Colonic mucosa (tissue), 4 donors: ENCODE data around the gene GRIK2. TPM values are rescaled to one million over a fixed set of nuclear protein-coding genes. Genes with fewer than 3 reads are reported as not detected.

Experiments
- DNase-seq: peaks from one replicate; pipeline ENCODE4 v3.0.0-alpha.2; 2020
- H3K27ac ChIP-seq: fragments of 200-600 bp; one replicate; pipeline ENCODE4 v1.8.0; 2021
- H3K27me3 ChIP-seq: fragments of 200-600 bp; one replicate; pipeline ENCODE4 v1.8.0; 2021
- H3K36me3 ChIP-seq: fragments of 200-600 bp; one replicate; pipeline ENCODE4 v1.8.0; 2021
- H3K4me1 ChIP-seq: fragments of 200-600 bp; one replicate; pipeline ENCODE4 v1.8.0; 2021; ENCODE audit warnings: mild to moderate bottlenecking
- H3K4me3 ChIP-seq: fragments of 200-600 bp; one replicate; pipeline ENCODE4 v1.8.0; 2021
- H3K9ac ChIP-seq, 2 donors: one replicate each; pipeline ENCODE4 v1.7.0; 2013; ENCODE audit warnings: control low read depth in 2 of 2, low read depth in 2 of 2, low read length in 2 of 2
- H3K9me3 ChIP-seq: fragments of 200-600 bp; one replicate; pipeline ENCODE4 v1.8.0; 2021
- intact Hi-C: fragments of 100-400 bp; cut with DNase I; formaldehyde crosslinking; loops from one replicate; pipeline ENCODE4 v1.14.1; 2022
- total RNA-seq, 2 donors: library from RNA; stranded (reverse); fragmentation: NEBNext Ultra II Directional in 1 of 2; extraction: Animal tissue kit (Norgen Biotek cat#: 25700) in 1 of 2; gene quantifications; one replicate each; pipeline ENCODE4 v1.2.1, GENCODE V29; 2021
- TF ChIP-seq, protein P1 (sequence below): fragments of 200-600 bp; IDR thresholded peaks from one replicate; pipeline ENCODE4 v1.8.0; 2022; ENCODE audit warnings: antibody characterized with exemption, mild to moderate bottlenecking
- donor health status: healthy.
- donor health status: DM: no; HTN: no; CAD: no.
- donor health status: DM: no; HTN: no; CAD: no.

GRIK2 gene
- total RNA-seq, 2 donors from 2014 or later = 0.50 to 0.72 TPM

DNA sequence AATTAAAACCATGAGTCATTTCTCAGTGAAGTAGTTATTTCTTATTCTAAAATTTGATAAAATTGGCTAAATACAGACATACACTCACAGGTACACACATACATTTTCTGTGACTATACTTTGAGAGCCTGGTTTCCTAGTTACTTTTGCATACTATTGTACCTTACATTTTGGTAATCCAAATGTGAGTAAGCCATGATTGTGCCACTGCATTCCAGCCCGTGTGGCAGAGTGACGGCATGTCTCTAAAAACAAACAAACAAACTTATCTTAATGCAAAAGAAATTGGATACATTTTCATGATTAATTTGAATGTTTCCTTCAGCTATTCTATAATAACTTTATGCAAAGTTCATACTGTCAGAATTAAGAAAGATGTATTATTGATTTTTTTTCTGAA is 628.8 kb downstream of the GRIK2 start:
- intact Hi-C loops = no loop called here
- no peak for DNase-seq

DNA sequence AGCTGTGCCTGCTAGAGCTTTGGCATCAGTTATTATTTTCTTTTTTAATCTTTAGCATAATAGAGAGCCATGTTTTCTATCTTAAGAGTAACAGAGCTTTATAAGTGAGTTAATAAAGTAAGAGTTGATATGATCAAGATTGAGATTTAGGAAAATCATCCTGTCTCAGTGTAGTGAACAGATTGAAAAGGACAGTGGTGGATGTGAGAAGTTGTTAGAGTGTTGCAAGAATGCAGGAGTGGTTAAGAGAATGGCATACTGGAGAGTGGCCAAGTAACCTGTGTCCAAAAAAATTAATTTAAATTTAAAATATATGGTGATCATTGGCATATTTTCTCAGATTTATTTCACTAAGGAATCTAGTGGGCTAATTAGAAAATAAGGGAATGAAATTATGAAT is 629.3 kb downstream of the GRIK2 start:
- H3K4me1 ChIP-seq = no peaks in the 10 kb centered on the region
- TF ChIP-seq, protein P1, sequence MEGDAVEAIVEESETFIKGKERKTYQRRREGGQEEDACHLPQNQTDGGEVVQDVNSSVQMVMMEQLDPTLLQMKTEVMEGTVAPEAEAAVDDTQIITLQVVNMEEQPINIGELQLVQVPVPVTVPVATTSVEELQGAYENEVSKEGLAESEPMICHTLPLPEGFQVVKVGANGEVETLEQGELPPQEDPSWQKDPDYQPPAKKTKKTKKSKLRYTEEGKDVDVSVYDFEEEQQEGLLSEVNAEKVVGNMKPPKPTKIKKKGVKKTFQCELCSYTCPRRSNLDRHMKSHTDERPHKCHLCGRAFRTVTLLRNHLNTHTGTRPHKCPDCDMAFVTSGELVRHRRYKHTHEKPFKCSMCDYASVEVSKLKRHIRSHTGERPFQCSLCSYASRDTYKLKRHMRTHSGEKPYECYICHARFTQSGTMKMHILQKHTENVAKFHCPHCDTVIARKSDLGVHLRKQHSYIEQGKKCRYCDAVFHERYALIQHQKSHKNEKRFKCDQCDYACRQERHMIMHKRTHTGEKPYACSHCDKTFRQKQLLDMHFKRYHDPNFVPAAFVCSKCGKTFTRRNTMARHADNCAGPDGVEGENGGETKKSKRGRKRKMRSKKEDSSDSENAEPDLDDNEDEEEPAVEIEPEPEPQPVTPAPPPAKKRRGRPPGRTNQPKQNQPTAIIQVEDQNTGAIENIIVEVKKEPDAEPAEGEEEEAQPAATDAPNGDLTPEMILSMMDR = no peak
- H3K9ac ChIP-seq = no peak overlapping the region
- no peak for DNase-seq
- no peaks in the 10 kb centered on the region for H3K27me3 ChIP-seq
- H3K4me3 ChIP-seq = no peak overlapping the region
- H3K36me3 ChIP-seq = no peaks in the 10 kb centered on the region
- intact Hi-C loops = no loop called here
- H3K9me3 ChIP-seq = no peaks in the 10 kb centered on the region
- no peak overlapping the region for H3K27ac ChIP-seq

More for the DNA sequence above, 628.8 kb downstream of the GRIK2 start:
- no peaks in the 10 kb centered on the region for H3K27me3 ChIP-seq
- no peaks in the 10 kb centered on the region for H3K36me3 ChIP-seq
- H3K27ac ChIP-seq = no peak overlapping the region
- H3K4me3 ChIP-seq = no peak overlapping the region
- H3K4me1 ChIP-seq = no peaks in the 10 kb centered on the region
- TF ChIP-seq, protein P1 = no peak
- no peaks in the 10 kb centered on the region for H3K9me3 ChIP-seq
- H3K9ac ChIP-seq = no peak overlapping the region

DNA sequence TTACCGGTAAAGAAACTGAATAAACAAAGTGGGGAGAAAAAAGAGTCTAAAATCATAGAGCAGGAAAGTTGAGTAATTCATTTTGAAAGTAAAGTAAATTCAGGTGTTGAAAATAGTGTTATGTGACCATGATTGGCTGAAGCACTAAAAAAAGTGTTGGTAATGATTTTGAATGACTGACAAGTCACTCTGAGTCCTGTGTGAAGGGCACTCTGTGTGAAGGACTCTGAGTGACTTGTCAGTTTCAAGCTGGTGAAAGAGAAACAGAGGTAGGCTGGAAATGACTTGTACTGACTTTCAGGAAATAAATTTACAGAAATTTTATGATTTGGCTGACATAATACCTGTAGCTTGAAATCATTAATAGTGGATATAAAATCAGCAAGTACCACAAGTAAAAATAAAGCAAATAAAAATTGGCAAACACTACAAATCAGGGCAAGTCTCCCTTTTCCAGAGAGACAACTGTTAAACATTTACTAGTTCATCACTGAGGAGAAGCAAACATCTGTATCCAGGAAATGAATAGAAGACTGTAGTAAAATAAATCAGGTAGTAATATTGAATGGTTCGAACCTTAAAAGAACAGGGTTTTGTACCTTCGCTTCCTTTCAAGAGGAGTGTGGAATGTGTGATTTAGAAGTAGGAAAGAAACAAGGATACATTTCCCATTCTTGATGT is 630.6 kb downstream of the GRIK2 start:
- intact Hi-C loops = no loop called here
- Histone ChIP-seq H3K4me1 (no peaks in the 10 kb centered on the region), H3K4me3 (no peak overlapping the region), H3K36me3 (no peaks in the 10 kb centered on the region), H3K9me3 (no peaks in the 10 kb centered on the region), H3K9ac (no peak overlapping the region), H3K27me3 (no peaks in the 10 kb centered on the region), H3K27ac (no peak overlapping the region)
- DNase-seq = no peak
- TF ChIP-seq, protein P1 = no peak

DNA sequence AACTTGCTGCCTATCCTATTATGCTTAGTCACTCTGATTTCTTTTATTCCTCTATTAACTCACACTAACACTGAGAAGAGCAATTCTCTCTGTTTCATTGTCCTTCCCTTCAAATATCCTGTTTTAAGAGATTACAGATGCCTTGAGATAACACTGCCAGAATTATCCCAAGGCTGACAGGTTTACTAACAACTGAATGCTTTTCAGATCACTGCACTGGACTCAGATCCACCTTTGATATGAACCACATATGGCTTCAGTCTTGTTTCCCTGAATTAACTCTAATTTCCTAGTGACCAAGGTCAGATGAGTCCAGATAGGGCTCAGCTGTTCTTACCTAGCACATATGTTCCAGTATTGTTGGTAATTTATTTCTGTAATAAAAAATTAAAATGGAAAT is 633.1 kb downstream of the GRIK2 start:
- no peak overlapping the region for H3K4me3 ChIP-seq
- no peak overlapping the region for H3K27ac ChIP-seq
- intact Hi-C loops = no loop called here
- no peak overlapping the region for H3K9ac ChIP-seq
- no peaks in the 10 kb centered on the region for H3K9me3 ChIP-seq
- H3K4me1 ChIP-seq = no peaks in the 10 kb centered on the region
- TF ChIP-seq, protein P1 = no peak
- no peak for DNase-seq
- no peaks in the 10 kb centered on the region for H3K36me3 ChIP-seq
- no peaks in the 10 kb centered on the region for H3K27me3 ChIP-seq

DNA sequence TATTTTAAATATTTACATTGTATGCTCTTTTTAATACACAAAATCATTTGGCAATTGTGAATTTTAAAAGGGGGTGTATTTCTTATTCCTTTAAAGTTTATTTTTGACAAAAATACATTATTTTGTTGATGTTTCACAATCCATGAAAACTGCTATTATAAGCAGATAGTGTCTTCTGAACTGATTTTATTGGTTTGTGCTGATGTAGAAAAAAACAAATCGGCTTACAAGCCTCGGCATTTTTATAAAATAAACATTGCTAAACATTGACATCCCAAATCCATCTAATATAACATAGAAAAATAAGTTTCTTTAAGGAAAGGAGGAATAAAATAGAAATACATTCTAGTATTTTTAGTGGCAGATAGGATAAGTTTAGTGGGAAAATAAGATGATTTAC is 634.7 kb downstream of the GRIK2 start:
- Histone ChIP-seq H3K4me3 (no peak overlapping the region), H3K9ac (no peak overlapping the region), H3K27me3 (no peaks in the 10 kb centered on the region), H3K27ac (no peak overlapping the region), H3K9me3 (no peaks in the 10 kb centered on the region), H3K36me3 (no peaks in the 10 kb centered on the region), H3K4me1 (no peaks in the 10 kb centered on the region)
- intact Hi-C loops = no loop called here
- no peak for DNase-seq
- TF ChIP-seq, protein P1 = no peak
